Ovary (tissue), 9 donors: ENCODE measurements around the gene OR10G7. TPM values are rescaled to one million over a fixed set of nuclear protein-coding genes. Genes with fewer than 3 reads are reported as not detected.

Source experiments
- DNase-seq, 5 donors: peaks; one replicate each; pipeline ENCODE4 v3.0.0-alpha.2; 2019 to 2020
- H3K27ac ChIP-seq, 2 donors: fragments of 200-600 bp; one replicate each; pipeline versions ENCODE4 v1.5.1 to v1.8.0; 2019 to 2022
- H3K27me3 ChIP-seq: fragments of 200-600 bp; one replicate; pipeline ENCODE4 v1.8.0; 2022
- H3K36me3 ChIP-seq: fragments of 200-600 bp; sonication (generic); one replicate; pipeline ENCODE4 v1.5.1; 2019
- H3K4me1 ChIP-seq: one replicate; pipeline ENCODE4 v1.8.1; 2013; ENCODE audit warnings: mild to moderate bottlenecking, moderate library complexity; ENCODE audit not compliant: insufficient read depth
- H3K4me3 ChIP-seq: fragments of 200-600 bp; sonication (generic); one replicate; pipeline ENCODE4 v1.5.1; 2017
- H3K9me3 ChIP-seq, 2 donors: fragments of 200-600 bp in 1 of 2; sonication (generic) in 1 of 2; one replicate each; pipeline versions ENCODE4 v1.5.1 to v1.8.1; 2013 to 2019; ENCODE audit warnings: mild to moderate bottlenecking in 1 of 2, moderate library complexity in 1 of 2
- EP300 ChIP-seq: sonication (generic); formaldehyde crosslinking; IDR thresholded peaks from one replicate; pipeline ENCODE4 v1.6.1; 2017; ENCODE audit warnings: antibody characterized with exemption
- POLR2A ChIP-seq: fragments of 450-650 bp; IDR thresholded peaks from one replicate; pipeline ENCODE4 v1.6.1; 2017; ENCODE audit warnings: antibody characterized with exemption, mild to moderate bottlenecking, moderate library complexity
- WGBS, 3 donors: extraction: QIAGEN DNeasy Blood & Tissue Kit in 1 of 3; methylation state at CpG; one replicate each; pipeline versions ENCODE4 v1.1.5 to v1.1.7; 2013 to 2017; 5-methylcytosine and 5-hydroxymethylcytosine counted together
- intact Hi-C, 4 donors: fragments of 100-400 bp; cut with DNase I; formaldehyde crosslinking; loops; one replicate each; pipeline versions ENCODE4 v1.11.0 to v1.15.1; 2022 to 2023
- polyA plus RNA-seq, 2 donors: library from polyadenylated mRNA; stranded (reverse); fragments of 200-250 nt in 1 of 2; fragments of 350-450 nt in 1 of 2; fragmentation: Illumina TruSeq in 1 of 2; extraction: RNeasy Lipid Tissue Mini Kit (QIAGEN cat#74804) in 1 of 2; gene quantifications; one replicate each; pipeline ENCODE4 v1.2.3, GENCODE V29; 2013 to 2014
- total RNA-seq, 7 donors: library from RNA; depleted of rRNA in 2 of 7; stranded (reverse); fragments of >200 nt in 2 of 7; fragmentation: NEBNext Ultra II Directional in 3 of 7; extraction: Animal tissue kit (Norgen Biotek cat#: 25700) in 3 of 7; gene quantifications; one replicate each; pipeline versions ENCODE4 v1.1.0 to v1.2.4, GENCODE V29; 2016 to 2023
- TF ChIP-seq, protein P1 (sequence below), 3 donors: fragments of 450-650 bp in 2 of 3; fragments of 200-600 bp in 1 of 3; IDR thresholded peaks; one replicate each; pipeline versions ENCODE4 v1.5.1 to v1.8.0; 2016 to 2022; ENCODE audit warnings: antibody characterized with exemption in 3 of 3, mild to moderate bottlenecking in 1 of 3
- donor health status: DM: no; HTN: no; CAD: no; lungs with moderate emphysema.
- donor health status: DM: no; HTN: no; CAD: no.
- donor health status: Bipolar disorder and iron deficiency.
- donor health status: DM: yes; HTN: yes; CAD: no.
- donor health status: DM: no; HTN: no; CAD: no.
- donor health status: DM: yes; HTN: yes; CAD: no.

OR10G7 gene
- total and polyA plus RNA-seq, 9 donors: not detected

DNA sequence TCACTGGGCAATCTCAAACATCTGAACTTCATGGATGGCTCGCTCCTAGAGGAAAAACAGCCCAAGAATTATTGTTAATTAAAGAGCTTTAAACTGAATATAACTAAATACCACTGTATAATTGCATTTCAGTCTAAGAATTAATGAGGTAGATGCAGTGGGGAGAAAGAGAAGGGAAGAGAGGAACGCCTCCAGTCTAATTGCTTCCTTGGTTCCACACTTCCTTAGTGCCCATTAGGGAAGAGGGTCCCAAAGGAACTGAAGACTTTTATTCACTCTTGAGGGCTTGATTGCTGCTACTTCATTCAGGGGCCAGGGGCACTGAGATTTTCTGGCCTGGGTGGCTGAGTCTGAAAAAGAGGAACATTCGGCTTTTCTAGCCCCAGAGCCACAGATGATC lies 11.8 kb upstream of the OR10G7 start:
- 90 to 96% (median 91%) methylated on average over 3 of the region's 3 CpGs for WGBS, 3 donors
- TF ChIP-seq, protein P1, sequence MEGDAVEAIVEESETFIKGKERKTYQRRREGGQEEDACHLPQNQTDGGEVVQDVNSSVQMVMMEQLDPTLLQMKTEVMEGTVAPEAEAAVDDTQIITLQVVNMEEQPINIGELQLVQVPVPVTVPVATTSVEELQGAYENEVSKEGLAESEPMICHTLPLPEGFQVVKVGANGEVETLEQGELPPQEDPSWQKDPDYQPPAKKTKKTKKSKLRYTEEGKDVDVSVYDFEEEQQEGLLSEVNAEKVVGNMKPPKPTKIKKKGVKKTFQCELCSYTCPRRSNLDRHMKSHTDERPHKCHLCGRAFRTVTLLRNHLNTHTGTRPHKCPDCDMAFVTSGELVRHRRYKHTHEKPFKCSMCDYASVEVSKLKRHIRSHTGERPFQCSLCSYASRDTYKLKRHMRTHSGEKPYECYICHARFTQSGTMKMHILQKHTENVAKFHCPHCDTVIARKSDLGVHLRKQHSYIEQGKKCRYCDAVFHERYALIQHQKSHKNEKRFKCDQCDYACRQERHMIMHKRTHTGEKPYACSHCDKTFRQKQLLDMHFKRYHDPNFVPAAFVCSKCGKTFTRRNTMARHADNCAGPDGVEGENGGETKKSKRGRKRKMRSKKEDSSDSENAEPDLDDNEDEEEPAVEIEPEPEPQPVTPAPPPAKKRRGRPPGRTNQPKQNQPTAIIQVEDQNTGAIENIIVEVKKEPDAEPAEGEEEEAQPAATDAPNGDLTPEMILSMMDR (IDR thresholded peaks at IDR 0.05): no peak
- TF ChIP-seq EP300: no peak
- TF ChIP-seq POLR2A: no peak
- no peaks in the 10 kb centered on the region for H3K36me3 ChIP-seq
- H3K9me3 ChIP-seq: no peaks in the 10 kb centered on the region
- H3K27me3 ChIP-seq: no peaks in the 10 kb centered on the region
- intact Hi-C loops: no loop called here
- DNase-seq: no peak
- no peak overlapping the region for H3K4me3 ChIP-seq
- H3K27ac ChIP-seq: no peak overlapping the region
- no peaks in the 10 kb centered on the region for H3K4me1 ChIP-seq

DNA sequence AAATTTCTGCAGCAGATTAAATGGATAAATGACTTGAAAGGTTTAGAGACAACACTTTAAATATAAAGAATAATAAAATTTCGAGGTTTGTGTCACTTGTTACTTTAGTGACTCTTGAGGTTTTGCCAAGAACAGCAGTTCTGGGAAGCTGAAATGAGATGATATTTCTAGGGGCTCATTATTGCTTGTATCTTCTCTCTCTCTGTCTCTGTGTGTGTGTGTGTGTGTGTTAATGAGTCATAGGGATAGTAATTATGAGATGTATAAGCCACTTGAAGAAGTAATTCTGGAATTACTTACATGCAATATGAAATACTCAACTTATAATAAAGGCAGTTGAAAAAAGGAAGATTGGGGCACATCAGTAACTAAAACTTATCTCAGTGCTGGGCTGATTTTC lies 9.6 kb upstream of the OR10G7 start:
- 42 to 46% (median 42%) methylated on average over 1 of the region's 1 CpG for WGBS, 3 donors
- Histone ChIP-seq H3K36me3 (no peaks in the 10 kb centered on the region), H3K4me3 (no peak overlapping the region), H3K27me3 (no peaks in the 10 kb centered on the region), H3K9me3 (no peaks in the 10 kb centered on the region), H3K4me1 (no peaks in the 10 kb centered on the region), H3K27ac (no peak overlapping the region)
- intact Hi-C loops: no loop called here
- TF ChIP-seq EP300 (no peak), POLR2A (no peak)
- TF ChIP-seq, protein P1 (IDR thresholded peaks at IDR 0.05): no peak
- DNase-seq: no peak

DNA sequence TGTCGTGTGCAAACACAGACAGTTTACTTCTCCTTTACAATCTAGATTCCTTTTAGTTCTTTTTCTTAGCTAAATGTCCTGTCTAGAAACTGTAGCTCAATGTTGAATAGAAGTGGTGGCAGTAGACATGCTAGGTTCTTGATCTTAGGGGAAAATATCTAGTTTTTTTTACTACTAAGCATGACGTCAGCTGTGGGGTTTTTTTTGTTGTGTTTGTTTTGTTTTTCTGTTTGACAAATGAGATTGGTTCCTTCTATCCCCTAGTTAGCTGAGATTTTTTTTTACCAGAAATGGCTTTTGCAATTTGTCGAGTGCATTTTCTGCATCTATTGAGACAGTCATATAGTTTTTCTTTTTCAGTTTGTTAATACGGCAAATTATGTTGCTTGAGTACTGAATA lies 2.3 kb upstream of the OR10G7 start:
- no peak for DNase-seq
- 74 to 82% (median 78%) methylated on average over 4 of the region's 4 CpGs for WGBS, 3 donors
- intact Hi-C loops: no loop called here
- Histone ChIP-seq H3K4me3 (no peak overlapping the region), H3K9me3 (no peaks in the 10 kb centered on the region), H3K36me3 (no peaks in the 10 kb centered on the region), H3K4me1 (no peaks in the 10 kb centered on the region), H3K27me3 (no peaks in the 10 kb centered on the region), H3K27ac (no peak overlapping the region)
- TF ChIP-seq EP300: no peak
- TF ChIP-seq, protein P1 (IDR thresholded peaks at IDR 0.05): no peak
- no peak for TF ChIP-seq POLR2A

DNA sequence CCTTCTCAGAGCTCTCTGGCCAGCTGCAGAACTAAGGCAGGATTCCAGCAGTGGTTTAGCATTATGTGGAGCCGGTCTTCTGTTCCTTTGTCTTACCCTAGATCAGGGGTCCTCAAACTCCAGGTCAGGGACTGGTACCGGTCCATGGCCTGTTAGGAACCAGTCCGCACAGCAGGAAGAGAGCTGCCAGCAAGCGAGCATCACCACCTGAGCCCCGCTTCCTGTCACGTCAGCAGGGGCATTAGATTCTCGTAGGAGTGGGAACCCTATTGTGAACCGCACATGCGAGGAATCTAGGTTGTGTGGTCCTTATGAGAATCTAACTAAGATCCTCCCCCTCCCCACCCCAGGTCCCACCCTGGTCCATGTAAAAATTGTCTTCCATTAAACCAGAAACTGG lies 1.6 kb downstream of the OR10G7 start:
- WGBS, 3 donors: 80 to 85% (median 84%) methylated on average over 9 of the region's 9 CpGs
- Histone ChIP-seq H3K4me1 (no peaks in the 10 kb centered on the region), H3K27ac (no peak overlapping the region), H3K9me3 (no peaks in the 10 kb centered on the region), H3K36me3 (no peaks in the 10 kb centered on the region), H3K4me3 (no peak overlapping the region), H3K27me3 (peaks cover 2% of the 10 kb centered on the region)
- intact Hi-C loops: no loop called here
- TF ChIP-seq, protein P1 (IDR thresholded peaks at IDR 0.05): no peak
- TF ChIP-seq POLR2A (no peak), EP300 (no peak)
- DNase-seq: no peak

DNA sequence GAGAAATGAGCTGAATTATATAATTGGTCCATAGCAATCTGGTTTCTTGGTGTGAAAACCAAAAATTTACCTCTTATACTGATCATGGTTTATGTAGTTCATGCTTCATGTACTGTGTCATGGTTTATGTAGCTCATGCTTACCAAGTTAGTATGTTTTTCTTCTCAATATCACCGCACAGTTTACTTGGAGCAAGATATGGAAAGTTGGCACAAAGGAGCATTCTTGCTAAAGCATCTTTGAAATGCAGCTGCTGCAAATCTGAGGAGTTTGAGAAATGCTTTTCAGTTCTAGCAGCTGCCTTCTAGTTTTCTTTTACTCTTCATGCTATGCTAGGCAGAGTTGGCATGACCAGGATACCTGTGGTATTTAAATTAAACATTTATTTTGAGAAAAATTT lies 4.5 kb downstream of the OR10G7 start:
- TF ChIP-seq, protein P1 (IDR thresholded peaks at IDR 0.05): no peak
- TF ChIP-seq POLR2A: no peak
- TF ChIP-seq EP300: no peak
- H3K9me3 ChIP-seq: no peaks in the 10 kb centered on the region
- WGBS, 3 donors: 7 to 17% (median 9%) methylated on average over 1 of the region's 1 CpG
- H3K4me3 ChIP-seq: no peak overlapping the region
- no peaks in the 10 kb centered on the region for H3K36me3 ChIP-seq
- DNase-seq: no peak
- peaks cover 2% of the 10 kb centered on the region for H3K27me3 ChIP-seq
- no peak overlapping the region for H3K27ac ChIP-seq
- no peaks in the 10 kb centered on the region for H3K4me1 ChIP-seq
- intact Hi-C loops: no loop called here
